Ovary (tissue), 9 donors: ENCODE data around the gene RBBP8NL. TPM values are rescaled to one million over a fixed set of nuclear protein-coding genes. Genes with fewer than 3 reads are reported as not detected.

ENCODE experiments used
- DNase-seq, 5 donors: peaks; one replicate each; pipeline ENCODE4 v3.0.0-alpha.2; 2019 to 2020
- H3K27ac ChIP-seq, 2 donors: fragments of 200-600 bp; one replicate each; pipeline versions ENCODE4 v1.5.1 to v1.8.0; 2019 to 2022
- H3K27me3 ChIP-seq: fragments of 200-600 bp; one replicate; pipeline ENCODE4 v1.8.0; 2022
- H3K36me3 ChIP-seq: fragments of 200-600 bp; sonication (generic); one replicate; pipeline ENCODE4 v1.5.1; 2019
- H3K4me1 ChIP-seq: one replicate; pipeline ENCODE4 v1.8.1; 2013; ENCODE audit warnings: mild to moderate bottlenecking, moderate library complexity; ENCODE audit not compliant: insufficient read depth
- H3K4me3 ChIP-seq: fragments of 200-600 bp; sonication (generic); one replicate; pipeline ENCODE4 v1.5.1; 2017
- H3K9me3 ChIP-seq, 2 donors: fragments of 200-600 bp in 1 of 2; sonication (generic) in 1 of 2; one replicate each; pipeline versions ENCODE4 v1.5.1 to v1.8.1; 2013 to 2019; ENCODE audit warnings: mild to moderate bottlenecking in 1 of 2, moderate library complexity in 1 of 2
- EP300 ChIP-seq: sonication (generic); formaldehyde crosslinking; IDR thresholded peaks from one replicate; pipeline ENCODE4 v1.6.1; 2017; ENCODE audit warnings: antibody characterized with exemption
- POLR2A ChIP-seq: fragments of 450-650 bp; IDR thresholded peaks from one replicate; pipeline ENCODE4 v1.6.1; 2017; ENCODE audit warnings: antibody characterized with exemption, mild to moderate bottlenecking, moderate library complexity
- WGBS, 3 donors: extraction: QIAGEN DNeasy Blood & Tissue Kit in 1 of 3; methylation state at CpG; one replicate each; pipeline versions ENCODE4 v1.1.5 to v1.1.7; 2013 to 2017; 5-methylcytosine and 5-hydroxymethylcytosine counted together
- intact Hi-C, 4 donors: fragments of 100-400 bp; cut with DNase I; formaldehyde crosslinking; loops; one replicate each; pipeline versions ENCODE4 v1.11.0 to v1.15.1; 2022 to 2023
- polyA plus RNA-seq, 2 donors: library from polyadenylated mRNA; stranded (reverse); fragments of 200-250 nt in 1 of 2; fragments of 350-450 nt in 1 of 2; fragmentation: Illumina TruSeq in 1 of 2; extraction: RNeasy Lipid Tissue Mini Kit (QIAGEN cat#74804) in 1 of 2; gene quantifications; one replicate each; pipeline ENCODE4 v1.2.3, GENCODE V29; 2013 to 2014
- total RNA-seq, 7 donors: library from RNA; depleted of rRNA in 2 of 7; stranded (reverse); fragments of >200 nt in 2 of 7; fragmentation: NEBNext Ultra II Directional in 3 of 7; extraction: Animal tissue kit (Norgen Biotek cat#: 25700) in 3 of 7; gene quantifications; one replicate each; pipeline versions ENCODE4 v1.1.0 to v1.2.4, GENCODE V29; 2016 to 2023
- TF ChIP-seq, protein P1 (sequence below), 3 donors: fragments of 450-650 bp in 2 of 3; fragments of 200-600 bp in 1 of 3; IDR thresholded peaks; one replicate each; pipeline versions ENCODE4 v1.5.1 to v1.8.0; 2016 to 2022; ENCODE audit warnings: antibody characterized with exemption in 3 of 3, mild to moderate bottlenecking in 1 of 3
- donor health status: DM: no; HTN: no; CAD: no; lungs with moderate emphysema.
- donor health status: DM: no; HTN: no; CAD: no.
- donor health status: Bipolar disorder and iron deficiency.
- donor health status: DM: yes; HTN: yes; CAD: no.
- donor health status: DM: no; HTN: no; CAD: no.
- donor health status: DM: yes; HTN: yes; CAD: no.

The RBBP8NL gene
- total and polyA plus RNA-seq, 9 donors, result 0.32 to 0.46 TPM; not detected in 7

DNA sequence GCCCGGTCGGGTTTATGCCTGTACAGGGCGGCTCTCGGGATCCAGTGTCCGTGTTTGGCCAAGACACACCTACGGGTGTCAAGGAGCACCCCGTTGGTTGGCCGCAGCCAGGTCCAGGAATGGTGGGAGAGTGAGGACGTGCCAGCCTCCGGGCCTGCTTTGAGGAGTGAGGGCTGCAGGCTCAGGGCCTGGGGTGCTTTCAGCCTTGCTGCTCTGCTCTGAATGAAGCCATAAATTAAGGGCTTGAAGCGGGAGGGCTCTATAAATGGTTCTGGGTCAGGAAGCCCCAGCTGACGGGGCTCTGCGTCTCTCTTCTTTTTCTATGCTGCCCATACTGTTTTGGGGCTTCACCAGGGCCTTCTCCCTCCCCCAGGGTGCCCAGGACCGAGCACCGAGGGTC is 33.3 kb upstream of the RBBP8NL start:
- Histone ChIP-seq H3K4me3 (no peak overlapping the region), H3K27me3 (no peaks in the 10 kb centered on the region), H3K36me3 (no peaks in the 10 kb centered on the region), H3K4me1 (no peaks in the 10 kb centered on the region), H3K9me3 (no peaks in the 10 kb centered on the region), H3K27ac (no peak overlapping the region)
- intact Hi-C loops, result no loop called here
- TF ChIP-seq POLR2A (no peak), EP300 (no peak)
- TF ChIP-seq, protein P1, sequence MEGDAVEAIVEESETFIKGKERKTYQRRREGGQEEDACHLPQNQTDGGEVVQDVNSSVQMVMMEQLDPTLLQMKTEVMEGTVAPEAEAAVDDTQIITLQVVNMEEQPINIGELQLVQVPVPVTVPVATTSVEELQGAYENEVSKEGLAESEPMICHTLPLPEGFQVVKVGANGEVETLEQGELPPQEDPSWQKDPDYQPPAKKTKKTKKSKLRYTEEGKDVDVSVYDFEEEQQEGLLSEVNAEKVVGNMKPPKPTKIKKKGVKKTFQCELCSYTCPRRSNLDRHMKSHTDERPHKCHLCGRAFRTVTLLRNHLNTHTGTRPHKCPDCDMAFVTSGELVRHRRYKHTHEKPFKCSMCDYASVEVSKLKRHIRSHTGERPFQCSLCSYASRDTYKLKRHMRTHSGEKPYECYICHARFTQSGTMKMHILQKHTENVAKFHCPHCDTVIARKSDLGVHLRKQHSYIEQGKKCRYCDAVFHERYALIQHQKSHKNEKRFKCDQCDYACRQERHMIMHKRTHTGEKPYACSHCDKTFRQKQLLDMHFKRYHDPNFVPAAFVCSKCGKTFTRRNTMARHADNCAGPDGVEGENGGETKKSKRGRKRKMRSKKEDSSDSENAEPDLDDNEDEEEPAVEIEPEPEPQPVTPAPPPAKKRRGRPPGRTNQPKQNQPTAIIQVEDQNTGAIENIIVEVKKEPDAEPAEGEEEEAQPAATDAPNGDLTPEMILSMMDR (IDR thresholded peaks at IDR 0.05), result no peak
- DNase-seq, result no peak
- 57 to 59% (median 58%) methylated on average over 15 of the region's 15 CpGs for WGBS, 3 donors

DNA sequence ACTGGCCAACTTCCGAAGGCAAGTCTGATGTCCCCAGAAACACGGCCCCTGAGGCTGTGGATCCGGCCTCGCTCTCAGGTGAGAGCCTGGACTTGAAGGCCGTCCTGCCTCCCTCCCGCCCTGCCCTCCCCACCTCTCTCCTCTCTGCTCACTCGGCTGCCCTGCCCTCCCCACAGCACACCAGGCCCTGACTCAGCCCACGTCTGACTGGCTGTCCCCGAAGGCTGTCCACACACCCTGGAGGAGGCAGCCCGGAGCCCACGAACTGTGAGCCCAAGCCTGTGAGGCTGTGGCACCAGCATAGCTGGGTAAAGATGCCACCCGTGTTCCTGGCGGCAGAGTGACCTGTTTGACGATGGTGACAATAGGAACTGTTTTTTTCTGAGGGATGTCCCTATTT is 32.1 kb upstream of the RBBP8NL start:
- H3K36me3 ChIP-seq, result no peaks in the 10 kb centered on the region
- 67 to 71% (median 71%) methylated on average over 13 to 14 of the region's 14 CpGs for WGBS, 3 donors
- H3K4me1 ChIP-seq, result no peaks in the 10 kb centered on the region
- no peak for DNase-seq
- H3K4me3 ChIP-seq, result no peak overlapping the region
- H3K27me3 ChIP-seq, result no peaks in the 10 kb centered on the region
- intact Hi-C loops, result no loop called here
- no peak overlapping the region for H3K27ac ChIP-seq
- TF ChIP-seq, protein P1 (IDR thresholded peaks at IDR 0.05), result no peak
- TF ChIP-seq POLR2A, result no peak
- no peaks in the 10 kb centered on the region for H3K9me3 ChIP-seq

DNA sequence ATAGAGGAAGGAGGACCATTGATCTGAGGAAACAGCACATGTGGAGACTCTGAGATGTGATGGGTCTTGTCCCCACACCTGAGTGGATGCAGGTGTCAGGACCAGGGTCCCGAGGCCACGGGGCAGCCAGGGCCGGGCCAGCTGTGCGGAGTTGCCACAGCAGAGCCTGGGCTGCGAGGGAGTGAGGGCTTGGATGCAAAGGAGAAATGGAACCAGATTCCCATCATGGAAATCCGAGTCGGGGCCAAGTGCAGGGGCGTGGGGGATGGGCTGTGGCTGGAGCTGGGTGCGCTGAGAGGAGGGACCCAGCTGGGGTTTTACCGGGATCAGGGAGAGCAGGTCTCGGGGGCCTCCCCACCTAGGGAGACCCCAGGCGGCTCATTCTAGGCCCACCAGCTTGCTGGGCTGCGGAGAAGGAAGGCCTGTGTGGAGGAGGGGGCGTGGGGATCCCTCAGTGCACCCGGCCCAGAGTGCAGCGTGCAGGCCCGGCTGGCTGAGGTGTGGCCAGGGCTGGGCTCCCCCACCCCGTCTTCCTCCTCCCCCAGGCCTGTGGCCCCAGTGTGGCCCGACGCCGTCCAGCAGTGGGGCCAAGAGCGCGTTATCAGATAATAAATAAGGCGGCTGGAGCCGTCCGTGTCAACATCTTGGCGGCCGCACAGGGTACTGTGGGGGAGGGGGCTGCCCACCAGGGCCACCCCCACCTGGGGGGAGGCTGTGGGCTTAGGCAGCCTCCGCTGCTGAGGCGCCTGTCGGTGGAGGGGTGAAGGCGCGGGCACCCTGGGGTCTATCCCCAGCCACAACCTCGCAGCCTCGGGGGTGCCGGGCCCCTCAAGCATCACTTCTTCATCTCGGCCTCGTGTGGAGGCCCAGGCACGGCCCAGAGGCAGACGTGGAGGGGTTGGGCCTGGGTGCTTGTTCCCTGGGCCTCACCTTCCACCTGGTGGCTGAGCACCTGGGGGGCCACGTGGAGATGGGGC is 31.2 kb upstream of the RBBP8NL start:
- no peaks in the 10 kb centered on the region for H3K36me3 ChIP-seq
- TF ChIP-seq EP300 (no peak), POLR2A (no peak)
- TF ChIP-seq, protein P1 (IDR thresholded peaks at IDR 0.05), result no peak
- no peaks in the 10 kb centered on the region for H3K4me1 ChIP-seq
- H3K27me3 ChIP-seq, result no peaks in the 10 kb centered on the region
- intact Hi-C loops, result no loop called here
- H3K4me3 ChIP-seq, result no peak overlapping the region
- 27 to 38% (median 28%) methylated on average over 34 to 41 of the region's 41 CpGs for WGBS, 3 donors
- DNase-seq, result no peak
- H3K27ac ChIP-seq, result no peak overlapping the region
- no peaks in the 10 kb centered on the region for H3K9me3 ChIP-seq

DNA sequence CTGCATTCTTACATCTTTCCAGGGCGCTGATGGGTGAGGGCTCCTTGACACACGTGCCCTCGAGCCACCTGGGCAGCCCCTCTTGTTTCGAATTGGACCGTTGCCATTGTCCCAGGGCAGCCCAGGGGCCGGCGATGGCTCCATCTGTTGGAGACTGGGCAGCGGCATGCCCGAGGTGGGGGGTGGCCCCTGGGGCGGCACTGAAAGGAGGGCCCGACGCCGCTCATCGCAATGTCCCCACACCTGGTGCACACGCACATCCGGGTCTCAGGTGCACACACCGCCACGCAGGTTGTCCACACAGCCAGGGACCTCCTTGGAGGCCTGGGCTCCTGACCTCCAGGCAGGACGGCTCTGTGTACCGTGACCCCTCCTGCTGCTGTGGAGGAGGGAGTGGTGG is 30.5 kb upstream of the RBBP8NL start:
- TF ChIP-seq POLR2A, result no peak
- TF ChIP-seq EP300, result no peak
- TF ChIP-seq, protein P1 (IDR thresholded peaks at IDR 0.05), result no peak
- Histone ChIP-seq H3K9me3 (no peaks in the 10 kb centered on the region), H3K36me3 (no peaks in the 10 kb centered on the region), H3K27me3 (no peaks in the 10 kb centered on the region), H3K27ac (no peak overlapping the region), H3K4me1 (no peaks in the 10 kb centered on the region), H3K4me3 (no peak overlapping the region)
- intact Hi-C loops, result no loop called here
- no peak for DNase-seq
- 79 to 84% (median 80%) methylated on average over 18 to 20 of the region's 20 CpGs for WGBS, 3 donors
